Measurements from ENCODE around the gene SLC22A16. TPM values are rescaled to one million over a fixed set of nuclear protein-coding genes. Genes with fewer than 3 reads are reported as not detected.

Gene SLC22A16
- total and polyA plus RNA-seq, 11 donors, result 0.25 to 2.4 (median 1.3) TPM; not detected in 7

DNA sequence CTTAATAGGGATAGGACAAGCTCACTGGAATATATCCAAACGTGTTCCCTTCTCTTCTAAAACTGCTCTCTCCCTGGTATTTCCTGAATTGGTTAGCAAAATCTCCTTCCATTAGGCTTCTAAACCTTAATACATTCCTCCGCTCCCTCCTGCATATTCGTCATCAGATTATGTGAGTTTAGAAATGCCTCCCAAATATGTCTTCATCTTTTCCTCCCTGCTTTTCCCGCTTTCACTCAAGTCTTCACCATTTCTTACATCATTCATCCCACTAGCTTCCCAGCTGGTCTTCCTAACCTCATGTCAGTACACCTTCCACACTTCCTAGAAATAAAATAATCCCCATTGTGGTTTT is 26.9 kb downstream of the SLC22A16 start:
- TF ChIP-seq CTCF (IDR thresholded peaks at IDR 0.05) (no peak), POLR2A (IDR thresholded peaks at IDR 0.05) (no peak)
- no peak for ATAC-seq
- no peak overlapping the region for H3K27ac ChIP-seq

DNA sequence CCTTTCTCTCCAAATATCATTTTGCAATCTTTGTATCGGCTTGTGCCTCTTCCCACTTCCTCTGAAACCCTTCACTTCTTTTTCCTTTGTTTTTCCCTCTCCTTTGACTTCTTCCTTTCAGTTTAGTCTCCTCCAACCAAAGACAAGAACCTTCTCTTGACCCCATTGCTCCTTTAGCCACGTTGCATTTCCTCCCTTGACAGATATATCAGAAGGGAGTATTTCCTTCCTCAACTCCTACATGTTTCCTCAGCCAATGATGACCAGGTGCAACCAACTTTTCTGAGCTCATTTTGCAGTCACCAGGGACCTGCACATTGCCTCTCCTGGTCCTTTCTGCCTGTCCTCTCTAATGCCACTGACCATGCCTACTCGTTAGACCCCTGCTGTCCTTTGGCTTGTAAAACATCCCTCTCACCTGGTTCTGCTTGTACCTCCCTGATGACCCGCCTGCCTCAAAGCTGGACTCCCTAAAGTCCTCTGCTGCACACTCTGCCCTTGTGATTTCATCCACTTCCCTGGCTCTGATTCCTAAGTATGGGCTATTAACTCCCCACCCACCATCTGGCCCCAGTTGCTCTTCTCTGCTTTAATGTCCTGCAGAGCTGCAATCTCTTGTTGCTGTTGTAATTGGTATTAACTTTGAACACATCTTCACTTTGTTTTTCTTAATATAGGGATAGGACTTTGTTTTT is 27.4 kb downstream of the SLC22A16 start:
- H3K4me1 ChIP-seq, result peaks cover 0 to 8% (median 0%) of the 10 kb centered on the region in 12 donors
- 46 to 55% (median 49%) methylated on average over 4 of the region's 4 CpGs for WGBS, 4 donors

More for the DNA sequence above, 26.9 kb downstream of the SLC22A16 start:
- Histone ChIP-seq H3K4me3 (no peak overlapping the region), H3K36me3 (no peaks in the 10 kb centered on the region), H3K9me3 (no peaks in the 10 kb centered on the region), H3K27me3 (no peaks in the 10 kb centered on the region), H3K4me1 (peaks cover 0 to 8% (median 0%) of the 10 kb centered on the region in 12 donors)
- intact Hi-C loops (cut with DNase I), result no loop called here
- no peak for DNase-seq
- 55 to 79% (median 68%) methylated on average over 4 of the region's 4 CpGs for WGBS, 4 donors

GRCh38 chr6:110447761-110448160 is 28.7 kb downstream of the SLC22A16 start:
- intact Hi-C loops (cut with DNase I), result no loop called here
- WGBS, 4 donors, result 94 to 97% (median 95%) methylated on average over 3 of the region's 3 CpGs
- no peak overlapping the region for H3K27ac ChIP-seq
- H3K4me1 ChIP-seq, result peaks cover 0 to 8% (median 0%) of the 10 kb centered on the region in 12 donors
- no peaks in the 10 kb centered on the region for H3K9me3 ChIP-seq
- H3K4me3 ChIP-seq, result no peak overlapping the region
- ATAC-seq (no peak), DNase-seq (no peak)
- no peak for TF ChIP-seq POLR2A (IDR thresholded peaks at IDR 0.05)
- TF ChIP-seq CTCF (IDR thresholded peaks at IDR 0.05), result no peak
- no peaks in the 10 kb centered on the region for H3K27me3 ChIP-seq
- no peaks in the 10 kb centered on the region for H3K36me3 ChIP-seq

More for the DNA sequence above, 27.4 kb downstream of the SLC22A16 start:
- ATAC-seq (no peak), DNase-seq (no peak)
- no peak overlapping the region for H3K4me3 ChIP-seq
- no peak overlapping the region for H3K27ac ChIP-seq
- no peaks in the 10 kb centered on the region for H3K36me3 ChIP-seq
- H3K27me3 ChIP-seq, result no peaks in the 10 kb centered on the region
- H3K9me3 ChIP-seq, result no peaks in the 10 kb centered on the region
- TF ChIP-seq POLR2A (IDR thresholded peaks at IDR 0.05), result no peak
- no peak for TF ChIP-seq CTCF (IDR thresholded peaks at IDR 0.05)
- intact Hi-C loops (cut with DNase I), result no loop called here

- TF ChIP-seq CTCF (IDR thresholded peaks at IDR 0.05), result no peak
- no peak for TF ChIP-seq POLR2A (IDR thresholded peaks at IDR 0.05)
- 79 to 90% (median 84%) methylated on average over 4 of the region's 4 CpGs for WGBS, 4 donors
- intact Hi-C loops (cut with DNase I), result no loop called here
- no peak overlapping the region for H3K4me3 ChIP-seq
- H3K4me1 ChIP-seq, result peaks cover 0 to 8% (median 0%) of the 10 kb centered on the region in 12 donors
- no peaks in the 10 kb centered on the region for H3K27me3 ChIP-seq
- no peaks in the 10 kb centered on the region for H3K36me3 ChIP-seq
- ATAC-seq, result no peak
- DNase-seq, result no peak
- H3K27ac ChIP-seq, result no peak overlapping the region
- H3K9me3 ChIP-seq, result no peaks in the 10 kb centered on the region
Observed at GRCh38 chr6:110446405-110446804, 30.0 kb downstream of the SLC22A16 start.

Measured in heart left ventricle (tissue), 16 donors.